H9 (cell line): ENCODE data around the gene MAPK14. TPM values are rescaled to one million over a fixed set of nuclear protein-coding genes. Genes with fewer than 3 reads are reported as not detected.

Experiments used
- DNase-seq: peaks from one replicate; pipeline ENCODE4 v3.0.0-alpha.2; 2017
- H2AFZ ChIP-seq: one replicate; pipeline ENCODE4 v1.6.1; 2013; ENCODE audit warnings: mild to moderate bottlenecking, low read length, control low read depth, moderate library complexity
- H2AK5ac ChIP-seq: 2 replicates; pipeline ENCODE4 v1.6.1; 2013; ENCODE audit warnings: low read length, control low read depth, mixed read lengths; ENCODE audit not compliant: insufficient read length
- H2BK120ac ChIP-seq: one replicate; pipeline ENCODE4 v1.6.1; 2013; ENCODE audit warnings: low read depth, mild to moderate bottlenecking, low read length, control low read depth, inconsistent platforms; ENCODE audit not compliant: poor library complexity, severe bottlenecking
- H2BK12ac ChIP-seq: 2 replicates; pipeline ENCODE4 v1.6.1; 2013; ENCODE audit warnings: low read length, control low read depth, mixed read lengths, low read depth; ENCODE audit not compliant: insufficient read length
- H2BK15ac ChIP-seq: 2 replicates; pipeline ENCODE4 v1.6.1; 2013; ENCODE audit warnings: low read depth, low read length, control low read depth
- H2BK20ac ChIP-seq: one replicate; pipeline ENCODE4 v1.6.1; 2013; ENCODE audit warnings: low read depth, mild to moderate bottlenecking, low read length, control low read depth, inconsistent platforms; ENCODE audit not compliant: poor library complexity, severe bottlenecking
- H2BK5ac ChIP-seq: 2 replicates; pipeline ENCODE4 v1.6.1; 2013; ENCODE audit warnings: low read length, control low read depth, mixed read lengths; ENCODE audit not compliant: insufficient read length
- H3K14ac ChIP-seq: 2 replicates; pipeline ENCODE4 v1.6.1; 2013; ENCODE audit warnings: low read length, control low read depth; ENCODE audit not compliant: insufficient read depth
- H3K18ac ChIP-seq: 2 replicates; pipeline ENCODE4 v1.6.1; 2013; ENCODE audit warnings: low read depth, mild to moderate bottlenecking, mixed read lengths, low read length, control low read depth; ENCODE audit not compliant: insufficient read length
- H3K23ac ChIP-seq: 2 replicates; pipeline ENCODE4 v1.6.1; 2013; ENCODE audit warnings: low read length, control low read depth, mixed read lengths, low read depth; ENCODE audit not compliant: insufficient read length
- H3K23me2 ChIP-seq: 2 replicates; pipeline ENCODE4 v1.6.1; 2013; ENCODE audit warnings: low read depth, mild to moderate bottlenecking, mixed read lengths, low read length, control low read depth; ENCODE audit not compliant: insufficient read length, poor library complexity, severe bottlenecking
- H3K27ac ChIP-seq: 2 replicates; pipeline ENCODE4 v1.5.1; 2013; ENCODE audit warnings: low read length, control low read depth, mixed read lengths, low read depth; ENCODE audit not compliant: insufficient read length
- H3K27me3 ChIP-seq: 2 replicates; pipeline ENCODE4 v1.6.1; 2013; ENCODE audit warnings: low read length, control low read depth, inconsistent platforms; ENCODE audit not compliant: insufficient read depth
- H3K4ac ChIP-seq: 2 replicates; pipeline ENCODE4 v1.6.1; 2013; ENCODE audit warnings: low read depth, mild to moderate bottlenecking, control low read depth, inconsistent platforms, low read length, moderate library complexity
- H3K4me1 ChIP-seq: 2 replicates; pipeline ENCODE4 v1.6.1; 2013; ENCODE audit warnings: low read length, control low read depth, inconsistent platforms; ENCODE audit not compliant: insufficient read depth
- H3K4me2 ChIP-seq: 2 replicates; pipeline ENCODE4 v1.6.1; 2013; ENCODE audit warnings: low read length, control low read depth, mixed read lengths; ENCODE audit not compliant: insufficient read length, insufficient read depth
- H3K56ac ChIP-seq: 2 replicates; pipeline ENCODE4 v1.6.1; 2013; ENCODE audit warnings: low read depth, mild to moderate bottlenecking, mixed read lengths, low read length, control low read depth; ENCODE audit not compliant: insufficient read length
- H3K79me1 ChIP-seq: 2 replicates; pipeline ENCODE4 v1.6.1; 2013; ENCODE audit warnings: low read depth, mild to moderate bottlenecking, moderate library complexity, low read length, control low read depth, inconsistent platforms; ENCODE audit not compliant: insufficient read depth, poor library complexity, severe bottlenecking
- H3K79me2 ChIP-seq: 2 replicates; pipeline ENCODE4 v1.6.1; 2013; ENCODE audit warnings: low read length, control low read depth, inconsistent platforms; ENCODE audit not compliant: insufficient read depth
- H3K9ac ChIP-seq: 2 replicates; pipeline ENCODE4 v1.6.1; 2013; ENCODE audit warnings: low read length, control low read depth, mixed read lengths; ENCODE audit not compliant: insufficient read length; ENCODE audit errors: extremely low read depth
- H3K9me3 ChIP-seq: one replicate; pipeline ENCODE4 v1.6.1; 2013; ENCODE audit warnings: low read depth, low read length, inconsistent platforms; ENCODE audit not compliant: control insufficient read depth
- H3T11ph ChIP-seq: one replicate; pipeline ENCODE4 v1.6.1; 2013; ENCODE audit warnings: mild to moderate bottlenecking, low read length, control low read depth, inconsistent platforms
- H4K20me1 ChIP-seq: one replicate; pipeline ENCODE4 v1.6.1; 2013; ENCODE audit not compliant: control insufficient read depth, insufficient read length, insufficient read depth
- H4K5ac ChIP-seq: 2 replicates; pipeline ENCODE4 v1.6.1; 2013; ENCODE audit warnings: low read depth, mild to moderate bottlenecking, mixed read lengths, low read length, control low read depth; ENCODE audit not compliant: insufficient read length
- H4K8ac ChIP-seq: replicated peaks from 2 replicates; pipeline ENCODE4 v1.6.1; 2013; ENCODE audit warnings: low read length, control low read depth, mixed read lengths, low read depth; ENCODE audit not compliant: insufficient read length
- H4K91ac ChIP-seq: 2 replicates; pipeline ENCODE4 v1.6.1; 2013; ENCODE audit warnings: low read depth, mild to moderate bottlenecking, moderate library complexity, mixed read lengths, low read length, control low read depth; ENCODE audit not compliant: insufficient read length
- H3K27ac Mint-ChIP-seq, 3 experiments: 2 replicates in 2 of 3; 3 replicates in 1 of 3; pipeline ENCODE4 v1.8.0; 2020 to 2021; ENCODE audit warnings: mixed read lengths in 3 of 3, mild to moderate bottlenecking in 1 of 3, moderate library complexity in 1 of 3
- H3K27me3 Mint-ChIP-seq: 2 replicates; pipeline ENCODE4 v1.8.0; 2021; ENCODE audit warnings: low read depth, mild to moderate bottlenecking, moderate library complexity, mixed read lengths
- H3K36me3 Mint-ChIP-seq, 3 experiments: 2 replicates in 2 of 3; 3 replicates in 1 of 3; pipeline ENCODE4 v1.8.0; 2020 to 2021; ENCODE audit warnings: low read depth in 3 of 3, mixed read lengths in 3 of 3; ENCODE audit not compliant: insufficient read depth in 1 of 3
- H3K4me1 Mint-ChIP-seq, 2 experiments: 2 replicates each; pipeline ENCODE4 v1.8.0; 2020; ENCODE audit warnings: mixed read lengths in 2 of 2
- H3K4me3 Mint-ChIP-seq, 2 experiments: 2 replicates in 1 of 2; 3 replicates in 1 of 2; pipeline ENCODE4 v1.8.0; 2020 to 2021; ENCODE audit warnings: mild to moderate bottlenecking in 2 of 2, mixed read lengths in 2 of 2, moderate library complexity in 1 of 2
- H3K9me3 Mint-ChIP-seq, 2 experiments: 2 replicates in 1 of 2; 3 replicates in 1 of 2; pipeline ENCODE4 v1.8.0; 2020; ENCODE audit warnings: mild to moderate bottlenecking in 2 of 2, mixed read lengths in 2 of 2, moderate library complexity in 1 of 2
- CTCF ChIP-seq: fragments of 200-600 bp; sonication (generic); conservative IDR thresholded peaks from 3 replicates; pipeline ENCODE4 v1.8.0; 2021; ENCODE audit warnings: antibody characterized with exemption, mild to moderate bottlenecking
- whole genome bisulfite sequencing: extraction: QIAGEN DNeasy Blood & Tissue Kit; methylation state at CpG from one replicate; pipeline ENCODE4 v1.1.7; 2013; ENCODE audit warnings: missing lambda C conversion rate, low lambda C conversion rate, mixed read lengths; ENCODE audit not compliant: insufficient read length; ENCODE audit errors: extremely low coverage; 5-methylcytosine and 5-hydroxymethylcytosine counted together
- total RNA-seq: library from RNA; stranded (reverse); gene quantifications from 2 replicates; pipeline ENCODE4 v1.2.1, GENCODE V29; 2021

The MAPK14 gene
- total RNA-seq, 1 experiment from 2014 or later, result 40.5 TPM

DNA sequence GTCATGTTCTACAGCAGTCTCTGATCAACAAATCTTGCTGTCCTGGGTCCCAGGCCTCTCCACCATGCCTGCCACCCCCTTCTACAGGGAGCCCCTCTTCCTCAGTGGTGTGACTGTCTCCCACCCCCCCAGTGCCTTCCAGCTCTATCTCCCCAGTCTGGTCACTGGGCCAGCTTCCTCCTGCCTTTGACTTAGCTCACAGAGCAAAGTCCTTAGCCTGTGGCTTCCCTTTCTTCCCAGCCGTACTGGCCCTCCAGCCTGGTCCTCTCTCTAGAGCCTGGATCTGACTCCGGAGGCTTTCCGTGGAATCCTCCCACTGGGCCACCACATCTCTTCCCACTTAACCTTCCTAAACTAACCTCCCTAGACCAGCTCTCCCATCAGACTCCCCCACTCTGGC is 119.7 kb downstream of the MAPK14 start:
- H3K27ac Mint-ChIP-seq, result no peak overlapping the region
- no peaks in the 10 kb centered on the region for H3K27me3 ChIP-seq

More for the DNA sequence above, 119.7 kb downstream of the MAPK14 start:
- Histone ChIP-seq H2BK20ac (no peak overlapping the region), H4K91ac (no peak overlapping the region), H3K4me1 (no peaks in the 10 kb centered on the region), H3K4ac (no peak overlapping the region), H3K4me2 (no peak overlapping the region), H3T11ph (no peak overlapping the region), H2BK120ac (no peak overlapping the region), H2AK5ac (no peak overlapping the region), H3K27ac (no peak overlapping the region), H4K5ac (no peak overlapping the region), H3K14ac (no peak overlapping the region), H3K9me3 (no peaks in the 10 kb centered on the region), H3K56ac (no peak overlapping the region), H4K20me1 (no peaks in the 10 kb centered on the region), H3K23me2 (no peaks in the 10 kb centered on the region), H2BK12ac (no peak overlapping the region), H2AFZ (no peak overlapping the region), H3K23ac (no peak overlapping the region), H3K9ac (no peak overlapping the region), H4K8ac (no peak overlapping the region), H2BK5ac (no peak overlapping the region), H3K79me2 (no peaks in the 10 kb centered on the region), H2BK15ac (no peak overlapping the region), H3K79me1 (no peaks in the 10 kb centered on the region), H3K18ac (no peak overlapping the region)
- no CpG with 5 or more reads among the region's 3 CpGs for WGBS
- peaks cover 3% of the 10 kb centered on the region for H3K27me3 Mint-ChIP-seq
- no peak for TF ChIP-seq CTCF
- H3K36me3 Mint-ChIP-seq, result peaks cover 2 to 5% (median 4%) of the 10 kb centered on the region in 3 experiments; a peak in 3 of 7 replicates
- H3K4me1 Mint-ChIP-seq, result peaks cover 8 to 12% of the 10 kb centered on the region in 2 experiments
- no peak for DNase-seq
- H3K9me3 Mint-ChIP-seq, result peaks cover 7 to 8% of the 10 kb centered on the region in 2 experiments
- H3K4me3 Mint-ChIP-seq, result no peak overlapping the region
